H1 (cell line): ENCODE results near the gene TRAK1. TPM values are rescaled to one million over a fixed set of nuclear protein-coding genes. Genes with fewer than 3 reads are reported as not detected.

ENCODE experiments used
- ASH2L ChIP-seq: fragments of 200-600, 300-600 bp; sonication (generic); IDR thresholded peaks from one replicate; pipeline ENCODE4 v1.7.1; 2017; ENCODE audit warnings: low read length
- BACH1 ChIP-seq: IDR thresholded peaks from 2 replicates; pipeline ENCODE4 v1.6.1; 2012; ENCODE audit warnings: low read length, improper control_type of control experiment
- CBX5 ChIP-seq: fragments of 300-800, 300-1000 bp; sonication (generic); IDR thresholded peaks from 2 replicates; pipeline ENCODE4 v1.7.1; 2016; ENCODE audit warnings: antibody characterized with exemption, low read length, low read depth
- CHD7 ChIP-seq: fragments of 300-600 bp; sonication (generic); IDR thresholded peaks from 2 replicates; pipeline ENCODE4 v1.7.1; 2012; ENCODE audit warnings: low read length, moderate library complexity, mild to moderate bottlenecking, inconsistent platforms; ENCODE audit not compliant: insufficient replicate concordance
- FOSL1 ChIP-seq: IDR thresholded peaks from 2 replicates; pipeline ENCODE4 v1.6.1; 2011; ENCODE audit warnings: mild to moderate bottlenecking, low read depth, low read length, moderate library complexity; ENCODE audit not compliant: insufficient read depth
- HDAC2 ChIP-seq, 2 experiments: fragments of 300-600 bp in 1 of 2; sonication (generic) in 1 of 2; IDR thresholded peaks; 2 replicates each; pipeline ENCODE4 v1.6.1; 2011 to 2012; ENCODE audit warnings: low read depth in 2 of 2, low read length in 2 of 2, mild to moderate bottlenecking in 2 of 2, moderate library complexity in 2 of 2, borderline replicate concordance in 1 of 2, inconsistent platforms in 1 of 2
- NANOG ChIP-seq: IDR thresholded peaks from 2 replicates; pipeline ENCODE4 v1.6.1; 2011; ENCODE audit warnings: low read length, low read depth, mild to moderate bottlenecking, inconsistent platforms; ENCODE audit not compliant: insufficient read depth, poor library complexity, severe bottlenecking
- POLR2AphosphoS5 ChIP-seq: IDR thresholded peaks from 2 replicates; pipeline ENCODE4 v1.6.1; 2011; ENCODE audit warnings: low read depth, low read length
- POU5F1 ChIP-seq: IDR thresholded peaks from 2 replicates; pipeline ENCODE4 v1.6.1; 2011; ENCODE audit warnings: low read depth, mild to moderate bottlenecking, low read length, moderate library complexity
- SP1 ChIP-seq: IDR thresholded peaks from 2 replicates; pipeline ENCODE4 v1.6.1; 2011; ENCODE audit warnings: low read depth, low read length
- YY1 ChIP-seq: IDR thresholded peaks from 2 replicates; pipeline ENCODE4 v1.6.1; 2011; ENCODE audit warnings: low read depth, mild to moderate bottlenecking, low read length
- polyA plus RNA-seq, 7 experiments: library from polyadenylated mRNA; depleted of rRNA in 3 of 7; stranded (reverse) in 5 of 7; unstranded in 2 of 7; fragments of >200 nt in 5 of 7; fragments of 200-250 nt in 2 of 7; gene quantifications; 1 replicate in 5 of 7; 2 replicates in 1 of 7; 4 replicates in 1 of 7; pipeline versions ENCODE4 v1.2.1 to v1.2.3, GENCODE V29; 2011 to 2013; ENCODE audit warnings: missing spikeins in 2 of 7, mixed read lengths in 2 of 7
- total RNA-seq: library from RNA; stranded (reverse); fragmentation: NEBNext Ultra II Directional; extraction: Animal tissue kit (Norgen Biotek cat#: 25700); gene quantifications from 2 replicates; pipeline ENCODE4 v1.2.1, GENCODE V29; 2021

The TRAK1 gene
- total and polyA plus RNA-seq, 2 of the 8 experiments (the other 6 are each of a cell fraction or from before 2014, with no cell fraction given), result 21.3 to 32.7 TPM

DNA sequence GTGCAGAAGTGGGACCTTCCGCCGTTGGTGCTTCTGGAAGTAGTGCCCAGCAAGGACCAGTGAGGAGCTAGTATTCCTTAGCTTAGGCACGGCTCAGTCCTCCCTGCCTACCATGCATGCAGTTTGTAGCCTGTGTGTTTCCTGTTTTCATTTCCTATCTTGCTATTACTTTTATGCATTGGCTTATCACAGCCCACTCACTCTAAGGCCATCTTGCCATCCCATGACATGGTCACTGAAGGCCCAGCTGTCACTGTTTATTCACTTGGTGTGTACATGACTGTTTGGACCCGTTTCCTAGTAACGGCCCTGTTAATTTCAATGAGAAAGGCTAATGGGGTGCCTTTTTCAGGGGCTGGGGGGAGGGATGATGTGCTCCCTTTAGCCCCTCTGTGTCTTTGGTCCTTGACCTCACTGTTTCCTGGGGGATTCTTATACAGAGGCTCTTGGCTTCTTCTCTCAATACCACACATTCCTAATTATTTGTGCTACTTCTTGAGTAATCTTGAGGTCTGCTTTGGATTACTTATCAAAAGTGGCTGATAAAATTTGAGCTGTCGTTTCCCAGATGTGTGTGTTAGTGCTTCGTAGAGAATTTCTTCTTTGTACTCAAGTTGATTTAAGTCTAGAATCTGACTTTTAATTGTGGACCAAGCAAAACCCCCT, 24.5 kb upstream of the TRAK1 start (continued):
- peak; percentile 19 for TF ChIP-seq CHD7
- no peak for TF ChIP-seq CBX5
- peak; percentile 52; the same call in 1 of the 2 replicates for TF ChIP-seq POU5F1
- 0 out of 2 replicates have a peak, but pooled peaks have one; percentile 34 for TF ChIP-seq POLR2AphosphoS5
- TF ChIP-seq YY1, result peak; percentile 67; the same call in 1 of the 2 replicates
- no peak for TF ChIP-seq BACH1
- peak; percentile 41 for TF ChIP-seq ASH2L
- peak in 1 of 2 experiments; percentile 76; a peak in 1 of 4 replicates for TF ChIP-seq HDAC2 (IDR thresholded peaks at IDR 0.05; ENCODE audit: borderline replicate concordance in 1 of 2, low read depth in 2 of 2, low read length in 2 of 2)
- TF ChIP-seq FOSL1, result no peak
- TF ChIP-seq NANOG, result peak; percentile 12
- peak; percentile 92 for TF ChIP-seq SP1
